ENCODE results near the gene BARHL1.

BARHL1 gene

GRCh38 chr9:132541051-132541450 lies 41.4 kb upstream of the BARHL1 start:
- no peak overlapping the region for H3K27ac ChIP-seq
- intact Hi-C loops (cut with DNase I; ENCODE audit: low total_unique reads) = no loop called here
- peaks cover 0 to 5% (median 0%) of the 10 kb centered on the region in 3 donors for H3K9me3 ChIP-seq
- DNase-seq = no peak
- TF ChIP-seq, protein P1, sequence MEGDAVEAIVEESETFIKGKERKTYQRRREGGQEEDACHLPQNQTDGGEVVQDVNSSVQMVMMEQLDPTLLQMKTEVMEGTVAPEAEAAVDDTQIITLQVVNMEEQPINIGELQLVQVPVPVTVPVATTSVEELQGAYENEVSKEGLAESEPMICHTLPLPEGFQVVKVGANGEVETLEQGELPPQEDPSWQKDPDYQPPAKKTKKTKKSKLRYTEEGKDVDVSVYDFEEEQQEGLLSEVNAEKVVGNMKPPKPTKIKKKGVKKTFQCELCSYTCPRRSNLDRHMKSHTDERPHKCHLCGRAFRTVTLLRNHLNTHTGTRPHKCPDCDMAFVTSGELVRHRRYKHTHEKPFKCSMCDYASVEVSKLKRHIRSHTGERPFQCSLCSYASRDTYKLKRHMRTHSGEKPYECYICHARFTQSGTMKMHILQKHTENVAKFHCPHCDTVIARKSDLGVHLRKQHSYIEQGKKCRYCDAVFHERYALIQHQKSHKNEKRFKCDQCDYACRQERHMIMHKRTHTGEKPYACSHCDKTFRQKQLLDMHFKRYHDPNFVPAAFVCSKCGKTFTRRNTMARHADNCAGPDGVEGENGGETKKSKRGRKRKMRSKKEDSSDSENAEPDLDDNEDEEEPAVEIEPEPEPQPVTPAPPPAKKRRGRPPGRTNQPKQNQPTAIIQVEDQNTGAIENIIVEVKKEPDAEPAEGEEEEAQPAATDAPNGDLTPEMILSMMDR (IDR thresholded peaks at IDR 0.05) = no peak
- H3K36me3 ChIP-seq = no peaks in the 10 kb centered on the region
- peaks cover 0 to under 1% (median 0%) of the 10 kb centered on the region in 4 donors for H3K4me1 ChIP-seq
- peaks cover 0 to 35% of the 10 kb centered on the region in 2 donors for H3K27me3 ChIP-seq
- H3K4me3 ChIP-seq = no peak overlapping the region

DNA sequence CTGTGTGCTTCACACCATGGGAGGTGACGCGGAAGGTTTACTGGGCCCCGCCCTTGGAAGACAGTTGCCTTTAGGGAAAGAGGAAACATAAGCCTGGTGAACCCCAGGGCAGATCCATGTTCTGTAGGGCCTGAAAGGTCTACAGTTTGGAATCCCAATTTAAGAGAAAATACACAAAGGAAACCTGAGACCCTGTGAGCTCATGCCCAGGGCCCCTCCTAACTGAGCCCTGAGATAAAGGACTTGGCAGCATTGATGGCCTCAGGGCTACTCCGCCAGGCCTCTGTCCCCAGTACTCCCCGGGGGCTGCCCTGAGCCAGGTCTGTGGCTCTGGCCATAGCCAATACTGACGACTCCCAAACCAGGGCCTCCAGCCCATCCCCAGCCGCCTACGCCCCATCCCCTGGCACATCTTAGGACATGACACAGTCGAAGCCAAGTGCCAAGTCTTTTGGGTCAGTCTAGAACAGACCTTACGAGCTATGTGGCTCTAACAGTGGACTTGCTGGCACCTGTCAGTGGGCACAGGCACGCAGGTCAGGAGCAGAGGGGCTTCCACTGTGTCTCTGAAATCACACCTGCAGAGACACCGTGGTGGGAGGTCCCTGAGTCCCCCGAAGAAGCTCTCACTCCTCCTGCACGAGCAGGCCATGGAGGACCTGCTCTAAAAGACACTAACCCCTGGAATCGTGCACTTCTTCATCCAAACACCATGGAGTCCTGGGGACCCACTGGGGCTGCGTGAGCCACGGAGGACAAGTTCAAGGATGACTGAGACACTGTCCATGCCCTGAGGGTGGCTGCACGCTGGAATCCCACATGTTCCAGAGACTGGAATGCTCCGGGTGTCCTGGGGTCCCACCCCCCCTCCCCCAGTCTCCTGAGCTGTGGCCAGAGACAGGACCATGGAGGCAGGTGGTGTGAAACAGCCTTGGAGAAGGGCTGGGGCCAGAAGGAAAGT lies 40.3 kb upstream of the BARHL1 start:
- no peak for DNase-seq
- peaks cover 0 to 4% (median 0%) of the 10 kb centered on the region in 3 donors for H3K9me3 ChIP-seq
- intact Hi-C loops (cut with DNase I; ENCODE audit: low total_unique reads) = no loop called here
- peaks cover 0 to 5% (median 2%) of the 10 kb centered on the region in 4 donors for H3K4me1 ChIP-seq
- H3K36me3 ChIP-seq = no peaks in the 10 kb centered on the region
- H3K4me3 ChIP-seq = no peak overlapping the region
- H3K27ac ChIP-seq = no peak overlapping the region
- peaks cover 0 to 41% of the 10 kb centered on the region in 2 donors for H3K27me3 ChIP-seq
- TF ChIP-seq, protein P1 (IDR thresholded peaks at IDR 0.05) = no peak

DNA sequence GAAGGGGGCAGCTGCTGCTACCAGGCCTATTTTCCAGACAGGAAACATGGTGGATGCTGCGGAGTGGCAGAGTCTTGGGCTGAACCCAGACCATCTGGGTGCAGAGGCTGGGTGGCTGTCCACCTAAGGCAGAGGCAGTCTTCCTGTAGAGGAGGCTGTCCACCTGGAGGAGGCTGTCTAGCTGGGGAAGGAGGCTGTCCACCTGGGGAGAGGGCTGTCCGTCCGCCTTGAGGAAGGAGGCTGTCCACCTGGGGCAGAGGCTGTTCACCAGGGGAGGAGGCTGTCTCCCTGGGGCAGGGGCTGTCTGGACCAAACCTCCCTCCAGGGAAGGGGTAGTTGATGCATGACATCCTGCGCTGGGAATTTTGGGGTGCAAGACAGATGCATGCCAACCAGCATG lies 39.2 kb upstream of the BARHL1 start:
- no peaks in the 10 kb centered on the region for H3K36me3 ChIP-seq
- H3K4me3 ChIP-seq = no peak overlapping the region
- no peaks in the 10 kb centered on the region for H3K9me3 ChIP-seq
- peaks cover 0 to 43% of the 10 kb centered on the region in 2 donors for H3K27me3 ChIP-seq
- TF ChIP-seq, protein P1 (IDR thresholded peaks at IDR 0.05) = no peak
- peaks cover 0 to 5% (median 2%) of the 10 kb centered on the region in 4 donors for H3K4me1 ChIP-seq
- intact Hi-C loops (cut with DNase I; ENCODE audit: low total_unique reads) = no loop called here
- no peak overlapping the region for H3K27ac ChIP-seq
- no peak for DNase-seq

GRCh38 chr9:132543960-132544359 lies 38.4 kb upstream of the BARHL1 start:
- peaks cover 0 to 5% (median 2%) of the 10 kb centered on the region in 4 donors for H3K4me1 ChIP-seq
- no peaks in the 10 kb centered on the region for H3K36me3 ChIP-seq
- no peak overlapping the region for H3K4me3 ChIP-seq
- DNase-seq = no peak
- H3K27ac ChIP-seq = no peak overlapping the region
- H3K9me3 ChIP-seq = no peaks in the 10 kb centered on the region
- TF ChIP-seq, protein P1 (IDR thresholded peaks at IDR 0.05) = no peak
- intact Hi-C loops (cut with DNase I; ENCODE audit: low total_unique reads) = no loop called here
- peaks cover 0 to 42% of the 10 kb centered on the region in 2 donors for H3K27me3 ChIP-seq

- Histone ChIP-seq H3K4me1 (peaks cover 0 to 5% (median 2%) of the 10 kb centered on the region in 4 donors), H3K27me3 (peaks cover 0 to 42% of the 10 kb centered on the region in 2 donors), H3K36me3 (no peaks in the 10 kb centered on the region), H3K9me3 (no peaks in the 10 kb centered on the region), H3K27ac (no peak overlapping the region), H3K4me3 (no peak overlapping the region)
- TF ChIP-seq, protein P1 (IDR thresholded peaks at IDR 0.05) = no peak
- intact Hi-C loops (cut with DNase I; ENCODE audit: low total_unique reads) = no loop called here
- no peak for DNase-seq
Observed at GRCh38 chr9:132545578-132545977, 36.8 kb upstream of the BARHL1 start.

Measured in tibial artery (tissue), 4 donors.